SK-MEL-5 (cell line): Measurements from ENCODE around the gene CRIP1. TPM values are rescaled to one million over a fixed set of nuclear protein-coding genes. Genes with fewer than 3 reads are reported as not detected.
A peak's percentile ranks its signal among the peaks of the same experiment; 100 is the strongest.

Experiments
- DNase-seq: peaks from one replicate; pipeline ENCODE4 v3.0.0-alpha.2; 2016; ENCODE audit warnings: low read depth, low spot score
- in situ Hi-C: cut with HindIII; loops from 2 replicates; pipeline ENCODE4 v1.10.0; 2016; ENCODE audit warnings: low sequenced_read_pairs, high pct_unique_total_duplicates, low pct_unique_long_range_greater_than_20kb
- total RNA-seq: library from RNA; depleted of rRNA; stranded (reverse); fragments of >200 nt; shearing (Covaris generic); gene quantifications from 2 replicates; pipeline ENCODE4 v1.2.3, GENCODE V29; 2014

CRIP1 gene
- total RNA-seq, 1 experiment from 2014 or later, result not detected

DNA sequence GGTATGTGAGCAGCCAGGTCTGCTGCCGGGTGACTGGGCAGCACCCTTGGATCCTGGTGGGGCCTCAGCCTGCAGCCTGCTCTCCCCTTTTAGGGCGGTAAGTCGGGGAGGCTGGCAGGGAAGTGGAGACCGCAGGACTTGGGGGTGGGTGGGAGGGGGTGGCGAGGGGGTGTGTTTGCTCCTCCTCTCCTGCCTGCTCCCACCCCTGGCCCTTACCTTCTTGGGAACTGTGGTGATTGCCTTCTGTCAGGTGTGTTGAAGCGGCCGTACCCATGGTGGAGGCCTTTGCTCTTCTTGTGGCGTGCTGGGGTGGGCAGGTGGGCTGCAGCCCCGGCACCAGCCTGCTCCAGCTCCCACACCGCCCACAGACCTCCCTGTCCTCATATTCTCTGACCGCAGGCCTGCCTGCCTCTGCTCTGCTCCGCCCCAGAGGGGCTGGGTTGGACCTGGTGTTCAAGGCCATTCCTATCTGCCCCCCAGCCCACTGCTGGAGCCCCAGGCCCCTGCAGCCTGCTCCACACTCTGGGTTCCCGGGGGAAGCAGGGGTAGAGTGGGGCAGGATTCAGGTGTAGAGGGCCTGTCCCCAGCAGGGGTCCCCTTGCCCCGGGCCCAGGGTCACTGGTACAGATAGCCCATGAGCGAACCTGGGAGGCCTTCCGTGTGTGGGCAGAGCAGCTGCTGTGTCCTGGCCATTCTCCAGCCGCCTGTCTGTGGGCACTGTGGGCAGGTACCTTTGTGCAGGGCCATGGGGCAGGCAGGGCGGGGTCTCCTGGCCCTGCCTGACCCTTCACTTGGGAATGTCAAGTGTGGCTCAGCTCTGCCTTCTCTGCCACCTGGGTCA lies 9.5 kb downstream of the CRIP1 start:
- in situ Hi-C loops, result no loop called here
- no peak for DNase-seq

DNA sequence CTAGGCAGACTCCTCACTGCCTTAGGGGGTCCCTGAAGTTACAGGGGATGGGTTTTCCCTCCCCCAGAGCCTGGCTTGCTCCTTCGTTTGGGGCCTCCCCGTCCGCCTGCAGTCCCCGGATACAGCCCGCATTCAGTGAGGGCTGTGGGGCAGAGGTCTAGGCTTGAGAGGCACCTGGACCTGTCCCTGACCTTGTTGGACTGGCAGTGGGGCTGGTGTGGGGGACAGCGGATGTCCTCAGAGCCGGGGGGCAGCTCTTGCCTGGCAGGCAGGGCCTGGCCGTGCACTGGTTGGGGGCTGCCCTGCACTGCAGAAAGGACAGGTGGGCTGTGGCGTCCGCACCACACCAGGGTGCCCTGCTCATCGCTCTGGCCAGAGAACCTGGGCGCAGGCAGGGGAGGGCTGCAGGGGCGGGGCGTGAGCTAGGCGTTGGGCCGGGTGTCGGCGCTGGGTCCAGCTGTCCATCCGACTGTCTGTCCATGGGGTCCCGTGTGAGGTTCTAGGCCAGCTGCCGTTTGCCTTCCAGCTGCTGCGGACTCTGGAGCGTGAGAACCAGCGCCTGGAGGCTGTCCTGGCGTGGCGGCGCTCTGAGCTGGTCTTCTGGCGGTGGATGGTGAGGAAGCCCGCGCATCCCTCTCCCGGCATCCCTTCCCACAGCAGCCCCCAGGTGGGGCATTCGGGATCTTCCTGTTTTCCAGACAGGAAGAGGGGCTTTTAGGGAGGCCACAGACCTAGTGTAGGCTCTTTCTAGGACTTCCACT lies 10.3 kb downstream of the CRIP1 start:
- DNase-seq, result no peak
- in situ Hi-C loops, result no loop called here

DNA sequence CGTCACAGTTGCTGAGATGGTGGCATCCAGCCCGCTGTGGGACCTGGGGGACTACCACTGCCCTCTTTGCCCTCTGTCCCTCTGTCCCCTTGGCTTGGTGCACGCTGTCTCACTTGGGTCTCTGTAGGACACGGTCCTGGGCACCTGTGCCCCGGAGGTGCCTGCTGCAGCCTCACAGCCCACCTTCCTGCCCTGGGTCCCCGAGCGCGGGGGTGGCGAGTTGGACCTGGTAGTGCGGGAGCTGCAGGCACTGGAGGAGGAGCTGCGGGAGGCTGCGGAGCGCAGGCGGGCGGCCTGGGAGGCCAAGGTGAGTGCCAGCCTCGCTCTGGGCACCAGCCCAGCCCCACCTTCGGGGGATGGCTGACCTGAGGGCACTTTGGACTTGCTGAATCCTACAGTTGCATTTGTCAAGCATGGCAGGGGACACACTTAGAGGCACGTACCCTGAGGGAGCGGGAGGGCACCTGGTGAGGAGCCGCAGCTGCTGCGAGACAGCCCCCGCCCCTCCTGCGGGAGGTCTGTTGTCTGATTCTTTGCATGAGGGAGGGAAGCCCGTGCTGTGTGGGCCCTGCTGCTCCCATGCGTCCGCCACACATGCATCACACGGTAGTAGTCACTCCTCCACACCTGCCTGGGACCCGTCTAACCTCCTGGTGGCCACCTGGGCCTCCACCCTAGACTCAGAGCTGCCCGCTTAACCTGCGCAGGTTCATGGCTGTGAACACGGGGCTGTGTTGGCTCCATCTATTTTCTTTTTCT lies 11.2 kb downstream of the CRIP1 start:
- no peak for DNase-seq
- in situ Hi-C loops, result no loop called here

DNA sequence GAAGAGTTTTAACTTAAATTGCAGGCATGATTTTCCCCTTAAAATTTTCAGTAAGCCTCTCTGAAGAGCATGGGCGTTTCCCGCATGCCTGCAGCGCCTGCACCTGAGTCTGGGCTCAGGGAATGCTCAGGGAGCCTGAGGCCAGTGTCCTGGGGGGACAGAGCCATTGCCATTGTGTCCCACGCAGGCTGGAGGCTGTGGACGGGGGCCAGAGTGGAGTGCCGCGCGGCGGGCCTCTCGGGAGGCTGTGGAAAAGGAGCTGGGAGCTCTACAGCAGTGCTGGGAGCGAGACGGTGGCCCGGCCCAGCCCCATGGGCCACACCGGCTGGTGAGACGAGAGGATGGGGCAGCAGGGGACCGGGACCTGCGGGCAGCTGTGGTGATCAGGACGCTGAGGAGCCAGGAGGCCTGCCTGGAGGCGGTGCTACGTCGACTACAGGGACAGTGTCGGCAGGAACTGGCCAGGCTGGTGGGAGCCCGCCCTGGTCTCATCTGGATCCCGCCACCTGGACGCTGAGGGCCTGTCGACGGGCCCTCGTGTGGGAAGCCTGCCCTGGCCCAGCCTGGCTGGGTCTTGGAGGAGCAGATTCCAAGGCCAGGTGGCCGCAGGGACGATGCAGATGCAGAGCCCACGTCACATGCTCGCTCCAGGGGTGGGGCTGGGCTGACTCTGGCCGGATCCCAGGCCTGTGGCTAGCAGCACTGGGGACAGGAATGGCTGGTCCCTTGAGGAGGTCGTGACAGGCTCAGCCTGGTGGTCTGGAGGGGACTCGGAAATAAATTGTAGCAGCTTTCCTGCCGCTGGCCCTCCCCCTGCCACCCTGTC lies 12.0 kb downstream of the CRIP1 start:
- in situ Hi-C loops, result no loop called here
- DNase-seq, result no peak

- in situ Hi-C loops, result no loop called here
- DNase-seq, result peak; percentile 93
Observed at GRCh38 chr14:105499256-105500035, 12.8 kb downstream of the CRIP1 start.

DNA sequence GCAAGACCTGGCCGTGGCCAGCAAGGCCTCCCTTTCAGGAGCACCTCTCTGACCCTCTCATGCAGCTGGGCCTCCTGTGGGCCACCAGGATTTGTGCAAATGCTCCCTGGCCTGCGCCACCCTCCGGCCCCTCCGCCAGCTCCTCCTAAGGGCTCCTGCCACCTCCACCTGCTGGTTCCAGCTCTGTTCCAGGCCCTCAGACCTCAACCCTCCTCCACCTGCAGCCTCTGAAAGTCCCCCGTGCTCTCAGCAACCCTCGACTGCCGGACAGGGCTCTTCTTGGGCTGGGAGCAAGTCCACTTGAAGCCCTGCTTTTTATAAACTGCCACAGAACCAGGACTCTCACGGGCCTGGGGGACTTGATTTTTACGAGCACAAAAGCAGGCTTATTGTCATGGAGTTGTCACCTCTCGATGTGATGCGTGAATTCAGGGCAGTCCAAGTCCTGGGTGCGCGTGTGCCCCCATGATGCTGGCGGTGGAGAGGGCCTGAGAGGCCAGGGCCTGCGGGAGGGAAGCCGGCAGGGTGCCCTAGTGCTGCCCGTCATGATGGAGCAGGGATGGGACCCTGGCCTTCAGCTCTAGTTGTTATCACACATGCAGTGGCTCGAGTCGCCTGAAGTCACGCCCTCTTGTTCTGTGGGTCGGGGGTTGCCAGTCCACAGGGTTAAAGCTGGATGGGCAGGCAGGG lies 13.5 kb downstream of the CRIP1 start:
- DNase-seq, result no peak
- in situ Hi-C loops, result no loop called here

DNA sequence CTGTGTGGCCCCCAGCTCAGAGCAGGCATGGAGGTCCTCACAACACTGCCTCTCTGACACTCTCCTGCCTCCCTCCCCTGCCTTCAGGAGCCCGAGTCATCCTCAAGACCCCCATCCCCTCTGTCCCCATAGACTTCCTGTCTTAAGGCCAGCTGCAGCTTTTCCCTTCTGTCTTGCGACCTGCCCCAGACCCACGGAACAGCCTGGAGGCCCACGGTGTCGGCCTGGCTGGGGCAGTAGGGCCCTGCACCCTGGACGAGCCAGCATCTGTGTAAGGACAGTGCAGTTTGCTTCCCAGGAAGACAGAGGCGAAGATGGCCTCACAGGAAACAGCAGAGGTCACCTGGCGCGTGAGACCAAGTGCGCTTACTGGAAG lies 14.0 kb downstream of the CRIP1 start:
- DNase-seq, result no peak
- in situ Hi-C loops, result no loop called here

- DNase-seq, result no peak
- in situ Hi-C loops, result no loop called here
Observed at GRCh38 chr14:105501504-105502291, 15.0 kb downstream of the CRIP1 start.

DNA sequence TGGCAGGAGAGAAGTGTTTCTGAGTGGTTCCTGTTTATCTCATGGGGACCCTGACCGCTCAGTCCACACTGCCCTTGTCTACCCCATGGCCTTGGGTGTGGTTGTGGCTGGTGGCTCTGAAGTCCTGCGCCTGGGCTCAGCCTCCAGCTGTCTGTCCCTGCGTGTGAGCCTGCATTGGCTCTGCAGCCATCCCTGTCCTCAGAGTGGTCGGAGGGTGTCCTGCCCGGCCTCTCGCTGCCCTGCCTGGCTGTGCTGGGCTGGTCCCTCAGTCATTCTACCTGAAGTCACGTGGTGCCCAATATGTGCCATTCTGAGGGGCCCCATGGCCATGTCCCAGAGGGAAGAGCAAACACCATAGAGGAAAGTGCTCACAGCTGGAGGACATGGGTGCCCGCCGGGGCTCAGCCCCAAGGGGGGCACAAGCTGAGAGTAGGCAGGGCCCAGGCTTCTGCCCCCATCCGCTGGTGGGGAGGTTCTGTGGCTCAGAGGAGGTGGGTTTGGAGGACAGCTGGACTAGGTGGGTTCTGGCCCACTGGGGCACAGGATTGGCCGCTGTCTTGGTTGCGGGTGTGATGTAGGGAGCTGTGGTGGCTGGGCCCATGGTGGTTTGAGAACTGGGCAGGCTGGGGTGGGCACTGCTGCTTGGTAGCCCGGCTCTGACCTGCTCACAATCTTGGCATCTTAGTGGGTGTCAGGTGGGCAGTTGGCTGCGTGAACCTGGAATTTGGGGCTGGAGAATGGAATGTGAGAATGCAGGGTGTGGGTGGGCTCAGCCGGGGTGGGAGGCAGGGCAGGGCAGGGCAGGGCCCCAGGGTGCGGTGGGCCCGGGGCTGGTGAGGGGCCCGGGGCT lies 16.0 kb downstream of the CRIP1 start:
- DNase-seq, result no peak
- in situ Hi-C loops, result no loop called here

DNA sequence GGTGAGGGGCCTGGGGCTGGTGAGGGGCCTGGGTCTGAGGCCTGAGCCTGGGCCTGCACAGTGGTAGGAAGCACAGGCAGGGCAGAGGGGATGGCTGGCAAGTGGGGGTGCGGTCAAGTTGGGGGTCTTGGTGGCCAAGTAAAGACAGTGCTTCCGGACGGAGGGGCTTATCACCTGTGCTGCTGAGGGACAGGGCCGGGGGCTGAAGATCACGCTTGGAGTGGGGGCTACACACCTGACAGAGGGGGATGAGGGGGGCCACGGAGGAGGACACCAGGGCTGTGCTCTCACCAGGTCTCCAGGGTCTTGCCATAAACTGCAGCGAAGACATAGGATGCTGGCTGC lies 16.6 kb downstream of the CRIP1 start:
- in situ Hi-C loops, result no loop called here

DNA sequence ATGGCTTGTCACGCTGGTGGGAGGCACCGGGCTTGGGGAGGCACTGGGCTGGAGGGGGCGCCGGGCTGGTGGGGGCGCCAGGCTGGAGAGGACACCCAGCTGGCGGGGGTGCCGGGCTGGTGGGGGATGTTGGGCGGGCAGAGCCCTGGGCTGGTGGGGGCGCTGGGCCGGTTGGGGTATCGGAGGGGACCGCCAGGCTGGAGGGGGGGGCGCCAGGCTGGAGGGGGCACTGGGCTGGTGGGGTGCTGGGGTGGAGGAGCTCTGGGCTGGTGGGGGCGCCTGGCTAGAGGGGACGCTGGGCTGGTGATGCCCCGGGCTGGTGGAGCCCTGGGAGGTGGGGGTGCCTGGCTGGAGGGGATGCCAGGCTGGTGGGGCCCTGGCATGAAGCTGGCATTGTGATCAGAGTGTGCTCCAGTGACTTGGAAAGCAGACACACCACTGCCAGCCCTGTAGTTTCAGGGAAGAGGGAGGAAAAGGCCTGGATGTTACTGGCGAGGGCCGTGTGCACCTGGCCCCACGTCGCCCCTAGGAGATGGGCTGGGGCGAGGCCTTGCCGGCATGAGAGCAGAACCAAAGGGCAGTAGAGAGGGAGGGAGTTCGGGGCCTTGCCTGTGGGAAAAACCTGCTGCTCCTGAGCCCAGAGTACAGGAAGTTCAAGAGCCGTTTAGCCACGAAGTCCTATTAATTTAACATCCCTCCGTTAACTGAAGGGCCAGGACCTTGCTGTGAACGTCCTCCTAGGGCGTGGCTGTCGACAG lies 17.4 kb downstream of the CRIP1 start:
- DNase-seq, result no peak
- in situ Hi-C loops, result no loop called here

More for the DNA sequence above, 16.6 kb downstream of the CRIP1 start:
- DNase-seq, result no peak

DNA sequence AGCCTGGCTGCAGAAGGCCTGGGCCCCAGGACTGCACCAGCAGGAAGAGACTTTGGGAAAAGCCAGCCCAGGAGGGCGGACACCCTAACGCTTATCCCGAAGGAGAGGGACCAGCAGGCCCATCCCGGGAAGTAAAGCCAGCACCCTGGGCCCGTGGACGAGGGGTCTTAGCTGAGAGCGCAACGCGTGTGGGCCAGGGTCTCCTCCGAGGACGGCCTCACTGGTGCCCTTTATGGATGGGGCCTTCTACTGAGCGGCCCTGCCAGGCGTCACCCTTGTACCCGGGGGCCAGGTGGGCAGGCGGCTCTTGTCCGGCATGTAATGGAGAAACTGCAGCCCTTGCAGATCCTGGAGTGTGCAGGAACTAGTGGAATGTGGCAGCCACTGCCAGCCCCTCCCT lies 18.4 kb downstream of the CRIP1 start:
- no peak for DNase-seq
- in situ Hi-C loops, result no loop called here

GRCh38 chr14:105507247-105507646 lies 20.6 kb downstream of the CRIP1 start:
- in situ Hi-C loops, result no loop called here
- DNase-seq, result no peak

DNA sequence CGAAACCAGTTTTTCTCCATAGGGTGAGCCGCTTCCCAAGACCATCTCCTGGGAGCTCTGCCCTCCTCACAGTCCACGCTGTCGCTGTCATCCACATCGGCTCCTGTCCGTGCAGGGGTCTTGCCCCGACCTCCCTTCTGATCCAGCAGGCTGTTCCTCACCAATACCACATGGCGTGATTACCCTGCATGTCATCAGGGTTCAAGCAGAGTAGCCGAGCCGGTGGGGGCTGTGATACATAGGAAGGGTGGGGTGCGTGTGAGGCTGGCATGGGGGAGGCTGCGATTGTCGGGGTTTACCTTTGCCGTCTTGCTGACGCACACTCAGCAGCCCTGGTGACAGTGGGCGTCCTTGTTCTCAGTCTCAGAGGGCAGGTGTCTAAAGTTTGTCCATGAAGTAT lies 21.4 kb downstream of the CRIP1 start:
- DNase-seq, result no peak
- in situ Hi-C loops, result no loop called here
